Mesothelial cell of epicardium (in vitro differentiated cells): Measurements from ENCODE around the gene CISH. TPM values are rescaled to one million over a fixed set of nuclear protein-coding genes. Genes with fewer than 3 reads are reported as not detected.

Experiments used
- DNase-seq, 2 experiments: peaks; one replicate each; pipeline ENCODE4 v3.0.0; 2021; ENCODE audit warnings: low spot score in 2 of 2; ENCODE audit not compliant: unreplicated experiment in 2 of 2
- H3K27ac Mint-ChIP-seq: 2 replicates; pipeline ENCODE4 v1.8.0; 2021; ENCODE audit warnings: mixed read lengths
- H3K27me3 Mint-ChIP-seq: 2 replicates; pipeline ENCODE4 v1.8.0; 2021; ENCODE audit warnings: low read depth, mixed read lengths
- H3K36me3 Mint-ChIP-seq: 2 replicates; pipeline ENCODE4 v1.8.0; 2021; ENCODE audit warnings: mixed read lengths
- H3K4me1 Mint-ChIP-seq: 2 replicates; pipeline ENCODE4 v1.8.0; 2021; ENCODE audit warnings: mixed read lengths
- H3K4me3 Mint-ChIP-seq: 2 replicates; pipeline ENCODE4 v1.8.0; 2021; ENCODE audit warnings: mild to moderate bottlenecking, moderate library complexity, mixed read lengths
- H3K9me3 Mint-ChIP-seq: 2 replicates; pipeline ENCODE4 v1.8.0; 2021; ENCODE audit warnings: mixed read lengths
- total RNA-seq: library from RNA; stranded (reverse); gene quantifications from 3 replicates; pipeline ENCODE4 v1.2.1, GENCODE V29; 2021
- TF ChIP-seq, protein P1 (sequence below): fragments of 200-600 bp; sonication (generic); IDR thresholded peaks from one replicate; pipeline ENCODE4 v1.5.0; 2021; ENCODE audit warnings: antibody characterized with exemption; ENCODE audit not compliant: unreplicated experiment

The CISH gene
- total RNA-seq, 1 donor from 2014 or later = 15.2 TPM

DNA sequence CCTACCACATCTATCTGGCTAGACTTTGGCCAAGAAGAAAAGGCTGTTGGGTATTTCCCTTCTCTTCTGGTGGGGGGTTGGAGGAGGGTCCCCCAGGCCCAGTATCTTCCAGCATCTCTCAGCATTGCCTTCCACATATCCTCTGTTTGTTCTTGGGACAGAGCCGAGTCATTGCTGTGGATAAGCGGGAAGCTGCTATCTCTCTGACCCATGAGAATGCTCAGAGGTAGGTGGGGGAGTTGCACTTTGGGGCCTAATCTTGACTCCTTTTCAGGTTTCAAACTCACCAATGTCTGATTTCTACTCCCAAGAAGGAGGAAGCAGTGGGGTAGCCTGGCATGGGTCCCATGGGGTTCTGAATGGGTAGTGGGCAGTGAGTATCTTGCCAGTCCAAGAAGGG lies 34.2 kb downstream of the CISH start:
- DNase-seq = no peak
- Mint-ChIP-seq H3K4me3 (no peak overlapping the region), H3K27ac (no peak overlapping the region), H3K9me3 (no peaks in the 10 kb centered on the region), H3K36me3 (peaks cover 1% of the 10 kb centered on the region), H3K4me1 (no peaks in the 10 kb centered on the region), H3K27me3 (no peaks in the 10 kb centered on the region)
- TF ChIP-seq, protein P1, sequence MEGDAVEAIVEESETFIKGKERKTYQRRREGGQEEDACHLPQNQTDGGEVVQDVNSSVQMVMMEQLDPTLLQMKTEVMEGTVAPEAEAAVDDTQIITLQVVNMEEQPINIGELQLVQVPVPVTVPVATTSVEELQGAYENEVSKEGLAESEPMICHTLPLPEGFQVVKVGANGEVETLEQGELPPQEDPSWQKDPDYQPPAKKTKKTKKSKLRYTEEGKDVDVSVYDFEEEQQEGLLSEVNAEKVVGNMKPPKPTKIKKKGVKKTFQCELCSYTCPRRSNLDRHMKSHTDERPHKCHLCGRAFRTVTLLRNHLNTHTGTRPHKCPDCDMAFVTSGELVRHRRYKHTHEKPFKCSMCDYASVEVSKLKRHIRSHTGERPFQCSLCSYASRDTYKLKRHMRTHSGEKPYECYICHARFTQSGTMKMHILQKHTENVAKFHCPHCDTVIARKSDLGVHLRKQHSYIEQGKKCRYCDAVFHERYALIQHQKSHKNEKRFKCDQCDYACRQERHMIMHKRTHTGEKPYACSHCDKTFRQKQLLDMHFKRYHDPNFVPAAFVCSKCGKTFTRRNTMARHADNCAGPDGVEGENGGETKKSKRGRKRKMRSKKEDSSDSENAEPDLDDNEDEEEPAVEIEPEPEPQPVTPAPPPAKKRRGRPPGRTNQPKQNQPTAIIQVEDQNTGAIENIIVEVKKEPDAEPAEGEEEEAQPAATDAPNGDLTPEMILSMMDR = no peak

DNA sequence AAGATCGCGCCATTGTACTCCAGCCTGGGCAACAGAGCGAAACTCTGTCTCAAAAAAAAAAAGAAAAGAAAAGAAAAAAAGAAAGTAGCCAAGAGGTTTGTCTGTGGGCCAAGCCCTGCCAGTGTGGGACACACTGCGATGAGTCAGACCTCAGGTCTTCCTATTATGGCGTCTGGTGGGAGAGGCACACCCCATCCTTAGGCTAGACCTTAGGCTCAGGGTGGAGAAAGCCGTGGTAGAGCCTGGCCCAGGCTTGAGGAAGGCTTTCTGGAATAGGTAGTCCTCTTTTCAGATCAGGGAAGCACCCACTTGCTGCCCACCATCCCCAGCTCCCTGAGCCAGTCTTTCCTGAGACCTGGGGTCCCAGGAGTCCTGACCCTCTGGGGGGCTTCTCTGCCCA lies 36.2 kb downstream of the CISH start:
- H3K9me3 Mint-ChIP-seq = no peaks in the 10 kb centered on the region
- no peak for DNase-seq
- H3K36me3 Mint-ChIP-seq = peaks cover 1% of the 10 kb centered on the region
- H3K27ac Mint-ChIP-seq = no peak overlapping the region
- no peak overlapping the region for H3K4me3 Mint-ChIP-seq
- peaks cover 3% of the 10 kb centered on the region for H3K4me1 Mint-ChIP-seq
- TF ChIP-seq, protein P1 = no peak
- H3K27me3 Mint-ChIP-seq = no peaks in the 10 kb centered on the region

DNA sequence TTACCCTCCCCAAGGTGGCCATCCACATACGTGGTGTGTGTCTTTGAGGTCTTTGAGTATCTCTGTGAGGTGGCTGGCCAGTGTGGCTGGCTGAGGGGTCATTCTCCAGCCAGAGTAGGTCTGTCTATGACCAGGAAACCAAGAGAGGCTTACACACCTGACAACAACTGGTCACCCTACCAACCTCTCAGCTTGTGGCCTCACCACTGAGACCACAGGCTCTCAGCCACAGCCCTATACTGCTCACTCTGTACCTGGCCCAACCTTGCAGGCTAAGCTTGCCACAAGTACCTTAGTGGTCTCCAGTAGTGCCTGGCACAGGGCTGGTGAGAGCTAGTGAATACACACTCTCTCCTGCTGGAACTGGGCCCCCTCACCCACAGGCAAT lies 37.1 kb downstream of the CISH start:
- Mint-ChIP-seq H3K27ac (no peak overlapping the region), H3K9me3 (no peaks in the 10 kb centered on the region), H3K27me3 (no peaks in the 10 kb centered on the region), H3K4me1 (peaks cover 8% of the 10 kb centered on the region), H3K4me3 (no peak overlapping the region), H3K36me3 (peaks cover 1% of the 10 kb centered on the region)
- no peak for DNase-seq
- TF ChIP-seq, protein P1 = no peak

DNA sequence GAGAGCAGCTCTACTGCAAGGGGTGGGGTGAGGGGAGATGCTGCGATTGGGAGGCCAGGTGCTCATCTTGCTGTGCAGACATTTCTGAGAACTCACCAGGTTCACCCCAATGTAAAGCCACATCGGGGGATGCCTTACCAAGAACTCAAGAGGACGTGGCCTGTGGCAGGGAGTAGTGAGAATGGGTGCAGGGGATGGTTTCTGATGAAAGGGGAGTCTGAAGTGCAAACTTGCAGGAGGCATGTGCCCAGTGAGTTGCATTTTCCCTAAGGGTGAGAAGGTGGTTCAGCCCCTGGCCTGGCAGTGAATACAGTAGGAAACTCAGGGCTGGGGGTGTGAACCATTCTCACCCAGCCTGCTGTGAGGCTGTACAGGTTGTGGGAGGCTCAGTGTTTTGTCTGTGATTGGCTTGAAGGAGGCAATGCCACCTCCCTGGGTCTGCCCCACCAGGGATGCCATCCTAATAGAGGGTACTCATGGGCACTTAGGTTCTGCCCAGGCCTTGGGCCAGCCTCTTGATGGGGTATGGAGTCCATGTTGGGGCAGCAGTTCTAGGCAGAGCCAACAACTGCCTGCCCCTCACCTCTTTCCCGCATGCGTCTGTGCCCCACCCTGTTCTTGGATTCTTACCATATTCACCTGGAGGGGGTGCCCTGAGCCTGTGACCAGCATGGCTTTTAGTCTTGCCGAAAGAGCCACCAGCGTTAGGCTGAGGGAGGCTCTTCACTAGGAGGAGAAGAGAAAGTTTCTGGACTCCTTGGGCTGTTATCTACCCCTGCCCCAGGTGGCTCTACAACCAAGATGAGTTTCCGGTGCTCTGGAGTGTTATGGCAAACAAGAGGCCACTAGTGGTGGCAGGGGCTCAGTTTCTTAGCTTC lies 37.8 kb downstream of the CISH start:
- TF ChIP-seq, protein P1 = no peak
- Mint-ChIP-seq H3K27me3 (no peaks in the 10 kb centered on the region), H3K36me3 (no peaks in the 10 kb centered on the region), H3K27ac (no peak overlapping the region), H3K4me3 (no peak overlapping the region), H3K4me1 (peaks cover 8% of the 10 kb centered on the region), H3K9me3 (no peaks in the 10 kb centered on the region)
- DNase-seq = no peak

DNA sequence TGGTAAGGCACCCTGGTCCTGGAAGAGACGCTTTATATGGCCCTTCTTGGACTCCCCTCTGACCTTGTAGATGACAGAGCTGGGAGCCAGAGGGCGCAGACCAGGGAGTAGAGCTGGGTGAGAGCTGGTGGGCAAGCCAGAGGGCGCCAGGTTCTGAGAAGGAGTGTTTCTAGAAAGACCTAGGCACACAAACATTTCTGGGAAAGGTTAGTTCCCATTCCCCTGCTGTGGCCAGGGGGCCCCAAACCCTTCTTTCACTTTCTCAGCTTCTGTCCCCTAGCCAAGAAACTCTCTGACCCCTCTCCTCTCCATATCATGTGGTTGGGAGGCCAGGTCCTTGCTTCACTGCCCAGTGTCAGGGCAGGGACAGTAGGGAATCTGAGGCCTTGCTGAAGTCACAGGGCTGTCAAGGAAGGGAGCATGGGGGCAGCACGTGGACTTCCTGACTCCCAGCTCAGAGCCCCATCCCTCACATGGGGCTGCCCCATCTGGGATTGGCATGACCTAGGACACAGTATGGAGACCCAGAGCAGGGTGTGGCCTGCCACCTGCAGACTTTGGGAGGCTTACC lies 38.7 kb downstream of the CISH start:
- no peaks in the 10 kb centered on the region for H3K36me3 Mint-ChIP-seq

More for the DNA sequence above, 38.7 kb downstream of the CISH start:
- Mint-ChIP-seq H3K27me3 (no peaks in the 10 kb centered on the region), H3K9me3 (no peaks in the 10 kb centered on the region), H3K4me3 (no peak overlapping the region), H3K4me1 (peaks cover 8% of the 10 kb centered on the region), H3K27ac (no peak overlapping the region)
- no peak for DNase-seq
- TF ChIP-seq, protein P1 = no peak
